HG03159 (cell line): ENCODE measurements around the gene CCL1.

Experiments used
- ATAC-seq: cut with Tn5 transposase; IDR thresholded peaks from one replicate; pipeline ENCODE4 v1.9.1; 2021; ENCODE audit warnings: mild to moderate bottlenecking, moderate library complexity; ENCODE audit not compliant: unreplicated experiment

The CCL1 gene

GRCh38 chr17:34363183-34363661, at the start of gene CCL1:
Gene CCL1 (minus strand): TSS chr17:34363233. CDS start chr17:34363161, 72 bp downstream.
- no peak for ATAC-seq

GRCh38 chr17:34412534-34412933, 49.5 kb upstream of the CCL1 start:
- no peak for ATAC-seq

GRCh38 chr17:34411646-34412421, 48.8 kb upstream of the CCL1 start:
- no peak for ATAC-seq

- no peak for ATAC-seq
Measured at GRCh38 chr17:34409352-34409751, 46.3 kb upstream of the CCL1 start.

GRCh38 chr17:34408439-34408838, 45.4 kb upstream of the CCL1 start:
- no peak for ATAC-seq

- no peak for ATAC-seq
Measured at GRCh38 chr17:34406226-34406625, 43.2 kb upstream of the CCL1 start.

GRCh38 chr17:34403006-34403405, 40.0 kb upstream of the CCL1 start:
- no peak for ATAC-seq

- ATAC-seq = no peak
Measured at GRCh38 chr17:34401165-34401564, 38.1 kb upstream of the CCL1 start.

GRCh38 chr17:34400301-34400931, 37.4 kb upstream of the CCL1 start:
- no peak for ATAC-seq

- no peak for ATAC-seq
Measured at GRCh38 chr17:34399725-34400124, 36.7 kb upstream of the CCL1 start.

- ATAC-seq = no peak
Measured at GRCh38 chr17:34398990-34399389, 36.0 kb upstream of the CCL1 start.

- no peak for ATAC-seq
Measured at GRCh38 chr17:34397265-34397664, 34.2 kb upstream of the CCL1 start.

GRCh38 chr17:34393401-34393800, 30.4 kb upstream of the CCL1 start:
- no peak for ATAC-seq

- no peak for ATAC-seq
Measured at GRCh38 chr17:34391241-34391640, 28.2 kb upstream of the CCL1 start.

GRCh38 chr17:34390649-34391048, 27.6 kb upstream of the CCL1 start:
- ATAC-seq = no peak

- ATAC-seq = no peak
Measured at GRCh38 chr17:34389126-34389750, 26.2 kb upstream of the CCL1 start.

- no peak for ATAC-seq
Measured at GRCh38 chr17:34387566-34387965, 24.5 kb upstream of the CCL1 start.

- ATAC-seq = no peak
Measured at GRCh38 chr17:34386697-34387550, 23.9 kb upstream of the CCL1 start.

GRCh38 chr17:34386343-34386696, 23.3 kb upstream of the CCL1 start:
- no peak for ATAC-seq

GRCh38 chr17:34384822-34385605, 22.0 kb upstream of the CCL1 start:
- no peak for ATAC-seq
